H9 (cell line): ENCODE results near the gene ANKK1. TPM values are rescaled to one million over a fixed set of nuclear protein-coding genes. Genes with fewer than 3 reads are reported as not detected.

Experiments
- DNase-seq: peaks from one replicate; pipeline ENCODE4 v3.0.0-alpha.2; 2017
- H2AFZ ChIP-seq: one replicate; pipeline ENCODE4 v1.6.1; 2013; ENCODE audit warnings: mild to moderate bottlenecking, low read length, control low read depth, moderate library complexity
- H2AK5ac ChIP-seq: 2 replicates; pipeline ENCODE4 v1.6.1; 2013; ENCODE audit warnings: low read length, control low read depth, mixed read lengths; ENCODE audit not compliant: insufficient read length
- H2BK120ac ChIP-seq: one replicate; pipeline ENCODE4 v1.6.1; 2013; ENCODE audit warnings: low read depth, mild to moderate bottlenecking, low read length, control low read depth, inconsistent platforms; ENCODE audit not compliant: poor library complexity, severe bottlenecking
- H2BK12ac ChIP-seq: 2 replicates; pipeline ENCODE4 v1.6.1; 2013; ENCODE audit warnings: low read length, control low read depth, mixed read lengths, low read depth; ENCODE audit not compliant: insufficient read length
- H2BK15ac ChIP-seq: 2 replicates; pipeline ENCODE4 v1.6.1; 2013; ENCODE audit warnings: low read depth, low read length, control low read depth
- H2BK20ac ChIP-seq: one replicate; pipeline ENCODE4 v1.6.1; 2013; ENCODE audit warnings: low read depth, mild to moderate bottlenecking, low read length, control low read depth, inconsistent platforms; ENCODE audit not compliant: poor library complexity, severe bottlenecking
- H2BK5ac ChIP-seq: 2 replicates; pipeline ENCODE4 v1.6.1; 2013; ENCODE audit warnings: low read length, control low read depth, mixed read lengths; ENCODE audit not compliant: insufficient read length
- H3K14ac ChIP-seq: 2 replicates; pipeline ENCODE4 v1.6.1; 2013; ENCODE audit warnings: low read length, control low read depth; ENCODE audit not compliant: insufficient read depth
- H3K18ac ChIP-seq: 2 replicates; pipeline ENCODE4 v1.6.1; 2013; ENCODE audit warnings: low read depth, mild to moderate bottlenecking, mixed read lengths, low read length, control low read depth; ENCODE audit not compliant: insufficient read length
- H3K23ac ChIP-seq: 2 replicates; pipeline ENCODE4 v1.6.1; 2013; ENCODE audit warnings: low read length, control low read depth, mixed read lengths, low read depth; ENCODE audit not compliant: insufficient read length
- H3K23me2 ChIP-seq: 2 replicates; pipeline ENCODE4 v1.6.1; 2013; ENCODE audit warnings: low read depth, mild to moderate bottlenecking, mixed read lengths, low read length, control low read depth; ENCODE audit not compliant: insufficient read length, poor library complexity, severe bottlenecking
- H3K27ac ChIP-seq: 2 replicates; pipeline ENCODE4 v1.5.1; 2013; ENCODE audit warnings: low read length, control low read depth, mixed read lengths, low read depth; ENCODE audit not compliant: insufficient read length
- H3K27me3 ChIP-seq: 2 replicates; pipeline ENCODE4 v1.6.1; 2013; ENCODE audit warnings: low read length, control low read depth, inconsistent platforms; ENCODE audit not compliant: insufficient read depth
- H3K4ac ChIP-seq: 2 replicates; pipeline ENCODE4 v1.6.1; 2013; ENCODE audit warnings: low read depth, mild to moderate bottlenecking, control low read depth, inconsistent platforms, low read length, moderate library complexity
- H3K4me1 ChIP-seq: 2 replicates; pipeline ENCODE4 v1.6.1; 2013; ENCODE audit warnings: low read length, control low read depth, inconsistent platforms; ENCODE audit not compliant: insufficient read depth
- H3K4me2 ChIP-seq: 2 replicates; pipeline ENCODE4 v1.6.1; 2013; ENCODE audit warnings: low read length, control low read depth, mixed read lengths; ENCODE audit not compliant: insufficient read length, insufficient read depth
- H3K56ac ChIP-seq: 2 replicates; pipeline ENCODE4 v1.6.1; 2013; ENCODE audit warnings: low read depth, mild to moderate bottlenecking, mixed read lengths, low read length, control low read depth; ENCODE audit not compliant: insufficient read length
- H3K79me1 ChIP-seq: 2 replicates; pipeline ENCODE4 v1.6.1; 2013; ENCODE audit warnings: low read depth, mild to moderate bottlenecking, moderate library complexity, low read length, control low read depth, inconsistent platforms; ENCODE audit not compliant: insufficient read depth, poor library complexity, severe bottlenecking
- H3K79me2 ChIP-seq: 2 replicates; pipeline ENCODE4 v1.6.1; 2013; ENCODE audit warnings: low read length, control low read depth, inconsistent platforms; ENCODE audit not compliant: insufficient read depth
- H3K9ac ChIP-seq: 2 replicates; pipeline ENCODE4 v1.6.1; 2013; ENCODE audit warnings: low read length, control low read depth, mixed read lengths; ENCODE audit not compliant: insufficient read length; ENCODE audit errors: extremely low read depth
- H3K9me3 ChIP-seq: one replicate; pipeline ENCODE4 v1.6.1; 2013; ENCODE audit warnings: low read depth, low read length, inconsistent platforms; ENCODE audit not compliant: control insufficient read depth
- H3T11ph ChIP-seq: one replicate; pipeline ENCODE4 v1.6.1; 2013; ENCODE audit warnings: mild to moderate bottlenecking, low read length, control low read depth, inconsistent platforms
- H4K20me1 ChIP-seq: one replicate; pipeline ENCODE4 v1.6.1; 2013; ENCODE audit not compliant: control insufficient read depth, insufficient read length, insufficient read depth
- H4K5ac ChIP-seq: 2 replicates; pipeline ENCODE4 v1.6.1; 2013; ENCODE audit warnings: low read depth, mild to moderate bottlenecking, mixed read lengths, low read length, control low read depth; ENCODE audit not compliant: insufficient read length
- H4K8ac ChIP-seq: replicated peaks from 2 replicates; pipeline ENCODE4 v1.6.1; 2013; ENCODE audit warnings: low read length, control low read depth, mixed read lengths, low read depth; ENCODE audit not compliant: insufficient read length
- H4K91ac ChIP-seq: 2 replicates; pipeline ENCODE4 v1.6.1; 2013; ENCODE audit warnings: low read depth, mild to moderate bottlenecking, moderate library complexity, mixed read lengths, low read length, control low read depth; ENCODE audit not compliant: insufficient read length
- H3K27ac Mint-ChIP-seq, 3 experiments: 2 replicates in 2 of 3; 3 replicates in 1 of 3; pipeline ENCODE4 v1.8.0; 2020 to 2021; ENCODE audit warnings: mixed read lengths in 3 of 3, mild to moderate bottlenecking in 1 of 3, moderate library complexity in 1 of 3
- H3K27me3 Mint-ChIP-seq: 2 replicates; pipeline ENCODE4 v1.8.0; 2021; ENCODE audit warnings: low read depth, mild to moderate bottlenecking, moderate library complexity, mixed read lengths
- H3K36me3 Mint-ChIP-seq, 3 experiments: 2 replicates in 2 of 3; 3 replicates in 1 of 3; pipeline ENCODE4 v1.8.0; 2020 to 2021; ENCODE audit warnings: low read depth in 3 of 3, mixed read lengths in 3 of 3; ENCODE audit not compliant: insufficient read depth in 1 of 3
- H3K4me1 Mint-ChIP-seq, 2 experiments: 2 replicates each; pipeline ENCODE4 v1.8.0; 2020; ENCODE audit warnings: mixed read lengths in 2 of 2
- H3K4me3 Mint-ChIP-seq, 2 experiments: 2 replicates in 1 of 2; 3 replicates in 1 of 2; pipeline ENCODE4 v1.8.0; 2020 to 2021; ENCODE audit warnings: mild to moderate bottlenecking in 2 of 2, mixed read lengths in 2 of 2, moderate library complexity in 1 of 2
- H3K9me3 Mint-ChIP-seq, 2 experiments: 2 replicates in 1 of 2; 3 replicates in 1 of 2; pipeline ENCODE4 v1.8.0; 2020; ENCODE audit warnings: mild to moderate bottlenecking in 2 of 2, mixed read lengths in 2 of 2, moderate library complexity in 1 of 2
- CTCF ChIP-seq: fragments of 200-600 bp; sonication (generic); conservative IDR thresholded peaks from 3 replicates; pipeline ENCODE4 v1.8.0; 2021; ENCODE audit warnings: antibody characterized with exemption, mild to moderate bottlenecking
- WGBS: extraction: QIAGEN DNeasy Blood & Tissue Kit; methylation state at CpG from one replicate; pipeline ENCODE4 v1.1.7; 2013; ENCODE audit warnings: missing lambda C conversion rate, low lambda C conversion rate, mixed read lengths; ENCODE audit not compliant: insufficient read length; ENCODE audit errors: extremely low coverage; 5-methylcytosine and 5-hydroxymethylcytosine counted together
- total RNA-seq: library from RNA; stranded (reverse); gene quantifications from 2 replicates; pipeline ENCODE4 v1.2.1, GENCODE V29; 2021

ANKK1 gene
- total RNA-seq, 1 experiment from 2014 or later: 0.20 TPM

GRCh38 chr11:113398669-113399430 is 11.3 kb downstream of the ANKK1 start:
- Mint-ChIP-seq H3K4me1 (0 out of 4 replicates have a peak, but pooled peaks cover 0 to 4% of the 10 kb centered on the region in 2 experiments), H3K9me3 (no peaks in the 10 kb centered on the region), H3K27me3 (peaks cover 25% of the 10 kb centered on the region), H3K27ac (no peak overlapping the region), H3K36me3 (no peaks in the 10 kb centered on the region), H3K4me3 (no peak overlapping the region)
- Histone ChIP-seq H2BK20ac (no peak overlapping the region), H4K8ac (no peak overlapping the region), H3K23me2 (no peaks in the 10 kb centered on the region), H3T11ph (no peak overlapping the region), H3K4me2 (no peak overlapping the region), H3K14ac (no peak overlapping the region), H2BK120ac (no peak overlapping the region), H3K23ac (no peak overlapping the region), H3K27me3 (no peaks in the 10 kb centered on the region), H3K56ac (no peak overlapping the region), H4K91ac (no peak overlapping the region), H3K18ac (no peak overlapping the region), H4K20me1 (no peaks in the 10 kb centered on the region), H3K4ac (no peak overlapping the region), H3K79me2 (no peaks in the 10 kb centered on the region), H2AK5ac (no peak overlapping the region), H3K9me3 (no peaks in the 10 kb centered on the region), H3K27ac (no peak overlapping the region), H2BK15ac (no peak overlapping the region), H2BK5ac (no peak overlapping the region), H4K5ac (no peak overlapping the region), H2BK12ac (no peak overlapping the region), H3K9ac (no peak overlapping the region), H3K4me1 (no peaks in the 10 kb centered on the region), H3K79me1 (no peaks in the 10 kb centered on the region), H2AFZ (no peak overlapping the region)
- no peak for TF ChIP-seq CTCF
- WGBS: no CpG with 5 or more reads among the region's 24 CpGs
- DNase-seq: no peak
